Measurements from ENCODE around the gene LCN15.

DNA sequence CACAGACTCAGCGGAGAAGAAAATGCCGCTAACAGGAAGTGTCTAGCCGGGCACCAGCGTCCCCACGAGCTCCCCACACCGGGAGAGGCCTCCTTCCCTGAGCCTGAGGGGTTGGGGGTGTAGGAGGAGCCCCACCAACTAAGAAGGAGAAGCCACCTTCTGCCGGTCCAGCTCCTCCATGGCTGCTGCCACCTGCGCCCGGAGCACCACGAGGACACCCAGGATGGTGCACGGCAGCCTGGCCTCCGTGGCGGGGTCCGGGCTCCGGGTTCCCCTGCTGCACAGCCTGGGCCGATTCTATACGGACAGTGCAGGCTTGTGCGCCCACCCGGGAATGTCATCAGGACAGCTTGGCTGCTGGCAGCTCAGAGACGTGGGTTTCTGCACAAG is 6.6 kb downstream of the LCN15 start:
- no peak for TF ChIP-seq POLR2A (IDR thresholded peaks at IDR 0.05)
- TF ChIP-seq, protein P1, sequence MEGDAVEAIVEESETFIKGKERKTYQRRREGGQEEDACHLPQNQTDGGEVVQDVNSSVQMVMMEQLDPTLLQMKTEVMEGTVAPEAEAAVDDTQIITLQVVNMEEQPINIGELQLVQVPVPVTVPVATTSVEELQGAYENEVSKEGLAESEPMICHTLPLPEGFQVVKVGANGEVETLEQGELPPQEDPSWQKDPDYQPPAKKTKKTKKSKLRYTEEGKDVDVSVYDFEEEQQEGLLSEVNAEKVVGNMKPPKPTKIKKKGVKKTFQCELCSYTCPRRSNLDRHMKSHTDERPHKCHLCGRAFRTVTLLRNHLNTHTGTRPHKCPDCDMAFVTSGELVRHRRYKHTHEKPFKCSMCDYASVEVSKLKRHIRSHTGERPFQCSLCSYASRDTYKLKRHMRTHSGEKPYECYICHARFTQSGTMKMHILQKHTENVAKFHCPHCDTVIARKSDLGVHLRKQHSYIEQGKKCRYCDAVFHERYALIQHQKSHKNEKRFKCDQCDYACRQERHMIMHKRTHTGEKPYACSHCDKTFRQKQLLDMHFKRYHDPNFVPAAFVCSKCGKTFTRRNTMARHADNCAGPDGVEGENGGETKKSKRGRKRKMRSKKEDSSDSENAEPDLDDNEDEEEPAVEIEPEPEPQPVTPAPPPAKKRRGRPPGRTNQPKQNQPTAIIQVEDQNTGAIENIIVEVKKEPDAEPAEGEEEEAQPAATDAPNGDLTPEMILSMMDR (IDR thresholded peaks at IDR 0.05), result no peak

Data from sigmoid colon (tissue), 3 donors.